ENCODE data around the gene CHKB. TPM values are rescaled to one million over a fixed set of nuclear protein-coding genes. Genes with fewer than 3 reads are reported as not detected.

Gene CHKB
- total RNA-seq, 4 donors from 2014 or later = 20.7 to 43.5 (median 33.0) TPM

GRCh38 chr22:50612528-50613221 lies 30.0 kb upstream of the CHKB start:
- no peak for TF ChIP-seq CTCF (IDR thresholded peaks at IDR 0.05)
- H3K4me1 ChIP-seq = peaks cover 0 to 5% (median 0%) of the 10 kb centered on the region in 4 donors
- H3K27ac ChIP-seq (replicated peaks in 1 of 4) = no peak overlapping the region
- 35% methylated on average over 27 of the region's 31 CpGs for WGBS
- no peak overlapping the region for H3K4me3 ChIP-seq
- no peaks in the 10 kb centered on the region for H3K36me3 ChIP-seq
- peaks cover 0 to 60% (median 2%) of the 10 kb centered on the region in 4 donors for H3K27me3 ChIP-seq
- intact Hi-C loops (cut with DNase I) = no loop called here
- H3K9me3 ChIP-seq = no peaks in the 10 kb centered on the region
- no peak for DNase-seq (ENCODE audit: extremely low spot score)

- no peaks in the 10 kb centered on the region for H3K9me3 ChIP-seq
- peaks cover 0 to 5% (median 0%) of the 10 kb centered on the region in 4 donors for H3K4me1 ChIP-seq
- H3K27me3 ChIP-seq = peaks cover 0 to 64% (median 2%) of the 10 kb centered on the region in 4 donors
- H3K4me3 ChIP-seq = no peak overlapping the region
- intact Hi-C loops (cut with DNase I) = no loop called here
- no peak for DNase-seq (ENCODE audit: extremely low spot score)
- no peaks in the 10 kb centered on the region for H3K36me3 ChIP-seq
- H3K27ac ChIP-seq (replicated peaks in 1 of 4) = no peak overlapping the region
- TF ChIP-seq CTCF (IDR thresholded peaks at IDR 0.05) = no peak
- no peak for TF ChIP-seq EP300 (IDR thresholded peaks at IDR 0.05)
- TF ChIP-seq POLR2A (IDR thresholded peaks at IDR 0.05; ENCODE audit: low read depth) = no peak
- no peak for TF ChIP-seq POLR2AphosphoS5 (IDR thresholded peaks at IDR 0.05)
- WGBS = 48% methylated on average over 6 of the region's 6 CpGs
These were observed 29.5 kb upstream of the CHKB start for GRCh38 chr22:50612168-50612527.

GRCh38 chr22:50611341-50612060 lies 28.9 kb upstream of the CHKB start:
- Histone ChIP-seq H3K9me3 (no peaks in the 10 kb centered on the region), H3K27me3 (peaks cover 0 to 68% (median 2%) of the 10 kb centered on the region in 4 donors), H3K27ac (replicated peaks in 1 of 4) (no peak overlapping the region), H3K4me1 (peaks cover 0 to 5% (median 0%) of the 10 kb centered on the region in 4 donors), H3K4me3 (no peak overlapping the region), H3K36me3 (no peaks in the 10 kb centered on the region)
- TF ChIP-seq POLR2A (IDR thresholded peaks at IDR 0.05; ENCODE audit: low read depth) (no peak), POLR2AphosphoS5 (IDR thresholded peaks at IDR 0.05) (no peak), EP300 (IDR thresholded peaks at IDR 0.05) (no peak), CTCF (IDR thresholded peaks at IDR 0.05) (no peak)
- intact Hi-C loops (cut with DNase I) = no loop called here
- no peak for DNase-seq (ENCODE audit: extremely low spot score)
- 89% methylated on average over 13 of the region's 26 CpGs for WGBS

- peaks cover 0 to 5% (median 0%) of the 10 kb centered on the region in 4 donors for H3K4me1 ChIP-seq
- intact Hi-C loops (cut with DNase I) = no loop called here
- no peak overlapping the region for H3K27ac ChIP-seq (replicated peaks in 1 of 4)
- peaks cover 0 to 77% (median 2%) of the 10 kb centered on the region in 4 donors for H3K27me3 ChIP-seq
- no peak for DNase-seq (ENCODE audit: extremely low spot score)
- no peak overlapping the region for H3K4me3 ChIP-seq
- no peaks in the 10 kb centered on the region for H3K36me3 ChIP-seq
- TF ChIP-seq CTCF (IDR thresholded peaks at IDR 0.05) (no peak), EP300 (IDR thresholded peaks at IDR 0.05) (no peak), POLR2A (IDR thresholded peaks at IDR 0.05; ENCODE audit: low read depth) (no peak), POLR2AphosphoS5 (IDR thresholded peaks at IDR 0.05) (no peak)
- 90% methylated on average over 16 of the region's 17 CpGs for WGBS
- no peaks in the 10 kb centered on the region for H3K9me3 ChIP-seq
These were observed 27.9 kb upstream of the CHKB start for GRCh38 chr22:50610581-50610980.

All from esophagus muscularis mucosa (tissue), 4 donors.